Fibroblast of lung (primary cell): ENCODE results near the gene PRAMEF4. TPM values are rescaled to one million over a fixed set of nuclear protein-coding genes. Genes with fewer than 3 reads are reported as not detected.
"Not testable (repeated sequence)": the region's sequence is repeated elsewhere in the genome, so short reads cannot be mapped to it uniquely, and the experiment has no call there.

Source experiments
- DNase-seq, 2 donors: peaks; one replicate each; pipeline versions ENCODE4 v3.0.0 to v3.0.0-alpha.2; 2010; ENCODE audit warnings: low read depth in 2 of 2
- H2AFZ ChIP-seq: 2 replicates; pipeline ENCODE4 v1.5.1; 2012; ENCODE audit warnings: low read length, control low read depth, inconsistent platforms
- H3K27ac ChIP-seq: 2 replicates; pipeline ENCODE4 v1.5.1; 2011; ENCODE audit warnings: low read length, control low read depth; ENCODE audit not compliant: insufficient read depth
- H3K27me3 ChIP-seq: 2 replicates; pipeline ENCODE4 v1.5.1; 2011; ENCODE audit warnings: mild to moderate bottlenecking, low read length; ENCODE audit not compliant: control insufficient read depth, insufficient read depth
- H3K36me3 ChIP-seq: 2 replicates; pipeline ENCODE4 v1.5.1; 2011; ENCODE audit warnings: low read length; ENCODE audit not compliant: control insufficient read depth, insufficient read depth
- H3K4me1 ChIP-seq: 2 replicates; pipeline ENCODE4 v1.5.1; 2011; ENCODE audit warnings: low read length; ENCODE audit not compliant: control insufficient read depth, insufficient read depth; ENCODE audit errors: extremely low read depth
- H3K4me2 ChIP-seq: 2 replicates; pipeline ENCODE4 v1.5.1; 2011; ENCODE audit warnings: low read length, control low read depth; ENCODE audit not compliant: insufficient read depth; ENCODE audit errors: extremely low read depth
- H3K4me3 ChIP-seq, 4 experiments: fragments of 200-600 bp in 1 of 4; sonication (generic) in 1 of 4; replicated peaks in 1 of 4; 2 replicates each; pipeline ENCODE4 v1.5.1; 2011 to 2016; ENCODE audit warnings: low read length in 4 of 4, low read depth in 3 of 4, mild to moderate bottlenecking in 3 of 4, control low read depth in 2 of 4, inconsistent platforms in 1 of 4, mixed read lengths in 1 of 4; ENCODE audit not compliant: insufficient read depth in 1 of 4; ENCODE audit errors: control extremely low read depth in 1 of 4
- H3K79me2 ChIP-seq: 2 replicates; pipeline ENCODE4 v1.5.1; 2012; ENCODE audit warnings: mild to moderate bottlenecking, low read length, inconsistent platforms; ENCODE audit not compliant: control insufficient read depth, insufficient read depth
- H3K9ac ChIP-seq: 2 replicates; pipeline ENCODE4 v1.5.1; 2011; ENCODE audit warnings: mild to moderate bottlenecking, low read length, control low read depth; ENCODE audit not compliant: insufficient read depth
- H3K9me3 ChIP-seq: 2 replicates; pipeline ENCODE4 v1.5.1; 2012; ENCODE audit warnings: low read depth, low read length; ENCODE audit not compliant: control insufficient read depth, insufficient read depth
- H4K20me1 ChIP-seq: 2 replicates; pipeline ENCODE4 v1.5.1; 2011; ENCODE audit warnings: low read length; ENCODE audit not compliant: control insufficient read depth, insufficient read depth; ENCODE audit errors: extremely low read depth
- polyA plus RNA-seq, 2 donors: library from polyadenylated mRNA; depleted of rRNA in 1 of 2; stranded (reverse) in 1 of 2; unstranded in 1 of 2; fragments of >200 nt; gene quantifications; 2 replicates each; pipeline ENCODE4 v1.2.1, GENCODE V29; 2011 to 2012; ENCODE audit warnings: missing spikeins in 1 of 2
- total RNA-seq: library from RNA; depleted of rRNA; stranded (reverse); fragments of >200 nt; gene quantifications from 2 replicates; pipeline ENCODE4 v1.2.1, GENCODE V29; 2014

PRAMEF4 gene
- total and polyA plus RNA-seq, 2 donors (not counting 1 experiment from before 2014, with no cell fraction given): not detected

DNA sequence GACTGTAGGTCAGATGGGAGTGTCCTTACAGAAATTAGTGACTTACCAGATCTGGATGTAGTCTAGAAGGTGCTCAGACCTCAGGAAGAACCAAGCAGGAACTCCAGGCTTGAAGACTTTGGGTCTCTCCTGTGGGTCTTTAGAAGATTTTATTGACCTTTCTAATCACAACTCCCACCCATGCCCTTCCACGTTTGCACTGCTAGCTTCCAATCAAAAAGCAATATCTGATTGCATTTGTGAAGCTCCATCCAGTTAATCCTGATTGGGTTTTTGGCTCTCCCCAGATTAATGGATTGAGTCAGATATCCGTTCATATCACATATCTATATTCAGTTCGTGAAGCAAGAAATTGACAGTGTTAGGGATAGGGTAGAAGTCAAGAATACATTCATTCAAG, 54.7 kb downstream of the PRAMEF4 start, which contains the start of gene PRAMEF11:
Gene PRAMEF11 (minus strand): TSS at position 101 of the 400 bp plus-strand sequence. CDS start 2,621 bp downstream, outside the sequence.
- not testable (repeated sequence) for H3K4me2 ChIP-seq, H4K20me1 ChIP-seq, H3K79me2 ChIP-seq, H3K36me3 ChIP-seq, H3K27me3 ChIP-seq, H3K4me1 ChIP-seq, H2AFZ ChIP-seq, H3K4me3 ChIP-seq, DNase-seq, H3K9ac ChIP-seq, H3K27ac ChIP-seq, H3K9me3 ChIP-seq

Other genes with a start within 250 kb of the PRAMEF4 start
- gene AADACL4, start 242.1 kb downstream of the PRAMEF4 start, total RNA-seq: not detected in 2 replicates
- not detected in 2 replicates for gene AADACL4, start 242.1 kb downstream of the PRAMEF4 start, polyA plus RNA-seq
- gene AADACL3, start 170.1 kb downstream of the PRAMEF4 start, total RNA-seq: not detected in 2 replicates
- gene AADACL3, start 170.1 kb downstream of the PRAMEF4 start, polyA plus RNA-seq: not detected in 2 replicates
- gene CFAP107, start 140.0 kb downstream of the PRAMEF4 start, total RNA-seq: under 0.01 TPM in 1 of 2 replicates, not detected in the other
- not detected in 2 replicates for gene CFAP107, start 140.0 kb downstream of the PRAMEF4 start, polyA plus RNA-seq
- not detected in 2 replicates for gene PRAMEF12, start 112.5 kb downstream of the PRAMEF4 start, total RNA-seq
- not detected in 2 replicates for gene PRAMEF12, start 112.5 kb downstream of the PRAMEF4 start, polyA plus RNA-seq
- not detected in 2 replicates for gene PRAMEF1, start 94.8 kb downstream of the PRAMEF4 start, total RNA-seq
- not detected in 2 replicates for gene PRAMEF1, start 94.8 kb downstream of the PRAMEF4 start, polyA plus RNA-seq
- gene PRAMEF11, start 54.8 kb downstream of the PRAMEF4 start, total RNA-seq: not detected in 2 replicates
- gene PRAMEF11, start 54.8 kb downstream of the PRAMEF4 start, polyA plus RNA-seq: not detected in 2 replicates
- gene HNRNPCL1, start 37.5 kb downstream of the PRAMEF4 start, total RNA-seq: not detected in 2 replicates
- not detected in 2 replicates for gene HNRNPCL1, start 37.5 kb downstream of the PRAMEF4 start, polyA plus RNA-seq
- not detected in 2 replicates for gene PRAMEF2, start 29.1 kb downstream of the PRAMEF4 start, total RNA-seq
- gene PRAMEF2, start 29.1 kb downstream of the PRAMEF4 start, polyA plus RNA-seq: not detected in 2 replicates
- not detected in 2 replicates for gene PRAMEF10, start 12.1 kb upstream of the PRAMEF4 start, total RNA-seq
- gene PRAMEF10, start 12.1 kb upstream of the PRAMEF4 start, polyA plus RNA-seq: not detected in 2 replicates
- not detected in 2 replicates for gene PRAMEF7, start 30.4 kb upstream of the PRAMEF4 start, total RNA-seq
- not detected in 2 replicates for gene PRAMEF7, start 30.4 kb upstream of the PRAMEF4 start, polyA plus RNA-seq
- not detected in 2 replicates for gene PRAMEF6, start 61.4 kb upstream of the PRAMEF4 start, total RNA-seq
- not detected in 2 replicates for gene PRAMEF6, start 61.4 kb upstream of the PRAMEF4 start, polyA plus RNA-seq
- gene PRAMEF27, start 170.4 kb upstream of the PRAMEF4 start, total RNA-seq: not detected in 2 replicates
- not detected in 2 replicates for gene PRAMEF27, start 170.4 kb upstream of the PRAMEF4 start, polyA plus RNA-seq
- not detected in 2 replicates for gene HNRNPCL3, start 174.6 kb upstream of the PRAMEF4 start, total RNA-seq
- gene HNRNPCL3, start 174.6 kb upstream of the PRAMEF4 start, polyA plus RNA-seq: not detected in 2 replicates
- not detected in 2 replicates for gene PRAMEF25, start 184.6 kb upstream of the PRAMEF4 start, total RNA-seq
- not detected in 2 replicates for gene PRAMEF25, start 184.6 kb upstream of the PRAMEF4 start, polyA plus RNA-seq
- not detected in 2 replicates for gene HNRNPCL2, start 230.7 kb upstream of the PRAMEF4 start, total RNA-seq
- not detected in 2 replicates for gene HNRNPCL2, start 230.7 kb upstream of the PRAMEF4 start, polyA plus RNA-seq